Thyroid gland (tissue), 4 donors: Measurements from ENCODE around the gene VIT.

Experiments
- POLR2A ChIP-seq, 2 donors: fragments of 450-650 bp; IDR thresholded peaks; one replicate each; pipeline ENCODE4 v1.6.1; 2017; ENCODE audit warnings: antibody characterized with exemption in 2 of 2, mild to moderate bottlenecking in 2 of 2, moderate library complexity in 1 of 2
- TF ChIP-seq, protein P1 (sequence below), 6 experiments: fragments of 200-600 bp in 3 of 6; fragments of 450-650 bp in 3 of 6; sonication (generic) in 3 of 6; IDR thresholded peaks; one replicate each; pipeline ENCODE4 v1.5.1; 2016 to 2019; ENCODE audit warnings: antibody characterized with exemption in 6 of 6, mild to moderate bottlenecking in 2 of 6, inconsistent platforms in 1 of 6, moderate library complexity in 1 of 6

DNA sequence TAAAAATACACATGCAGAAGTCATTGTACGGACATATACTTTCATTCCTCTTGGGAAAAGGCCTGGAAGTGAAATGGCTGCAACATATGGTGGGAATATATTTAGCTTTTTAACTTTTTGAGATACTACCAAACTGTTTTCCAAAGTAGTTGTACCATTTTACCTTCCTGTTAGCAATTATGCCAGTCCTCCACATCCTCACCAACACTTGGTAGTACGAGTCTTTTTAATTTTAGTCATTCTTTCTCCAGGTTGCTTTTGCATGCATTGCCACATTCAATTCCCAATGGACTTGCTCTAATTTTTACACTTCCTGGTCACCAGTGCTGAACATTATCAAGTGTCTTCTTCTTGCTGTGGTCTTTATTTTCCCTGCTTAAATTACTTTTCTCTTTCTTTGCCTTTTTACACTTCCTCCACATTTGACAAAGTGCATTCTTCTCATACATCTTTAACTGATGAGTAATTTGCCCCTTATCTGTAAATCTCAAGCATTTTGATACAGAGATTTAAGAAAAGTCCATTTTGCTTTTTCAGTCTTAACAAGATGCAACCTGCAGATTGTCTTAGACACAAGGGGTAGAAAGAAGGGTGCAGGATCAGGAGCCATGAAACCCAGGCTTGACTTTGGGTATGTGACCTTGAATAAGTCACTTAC is 14.5 kb downstream of the VIT start:
- TF ChIP-seq, protein P1, sequence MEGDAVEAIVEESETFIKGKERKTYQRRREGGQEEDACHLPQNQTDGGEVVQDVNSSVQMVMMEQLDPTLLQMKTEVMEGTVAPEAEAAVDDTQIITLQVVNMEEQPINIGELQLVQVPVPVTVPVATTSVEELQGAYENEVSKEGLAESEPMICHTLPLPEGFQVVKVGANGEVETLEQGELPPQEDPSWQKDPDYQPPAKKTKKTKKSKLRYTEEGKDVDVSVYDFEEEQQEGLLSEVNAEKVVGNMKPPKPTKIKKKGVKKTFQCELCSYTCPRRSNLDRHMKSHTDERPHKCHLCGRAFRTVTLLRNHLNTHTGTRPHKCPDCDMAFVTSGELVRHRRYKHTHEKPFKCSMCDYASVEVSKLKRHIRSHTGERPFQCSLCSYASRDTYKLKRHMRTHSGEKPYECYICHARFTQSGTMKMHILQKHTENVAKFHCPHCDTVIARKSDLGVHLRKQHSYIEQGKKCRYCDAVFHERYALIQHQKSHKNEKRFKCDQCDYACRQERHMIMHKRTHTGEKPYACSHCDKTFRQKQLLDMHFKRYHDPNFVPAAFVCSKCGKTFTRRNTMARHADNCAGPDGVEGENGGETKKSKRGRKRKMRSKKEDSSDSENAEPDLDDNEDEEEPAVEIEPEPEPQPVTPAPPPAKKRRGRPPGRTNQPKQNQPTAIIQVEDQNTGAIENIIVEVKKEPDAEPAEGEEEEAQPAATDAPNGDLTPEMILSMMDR (IDR thresholded peaks at IDR 0.05): no peak
- no peak for TF ChIP-seq POLR2A (IDR thresholded peaks at IDR 0.05)
